Endothelial cell of umbilical vein (primary cell): ENCODE results near the gene SCN11A. TPM values are rescaled to one million over a fixed set of nuclear protein-coding genes. Genes with fewer than 3 reads are reported as not detected.

ENCODE experiments used
- BruUV-seq: library from RNA; stranded (reverse); fragments of 400-500 nt; replicated peaks from 2 replicates; lab custom pipeline; 2021; lab: Mats Ljungman, UMichigan
- CTCF ChIA-PET: fragments of 300-600, 350-600 bp; sonication (Branson Sonifier 250); formaldehyde crosslinking; loops from one replicate; lab custom pipeline; 2021; ENCODE audit warnings: antibody characterized with exemption, inconsistent platforms; lab: Charles Lee
- POLR2A ChIA-PET: fragments of 300-600, 350-600 bp; sonication (Branson Sonifier 250); formaldehyde crosslinking; loops from one replicate; lab custom pipeline; 2021; ENCODE audit warnings: antibody characterized with exemption, inconsistent platforms; lab: Charles Lee
- DNase-seq: peaks from one replicate; pipeline ENCODE4 v3.0.0-alpha.2; 2011; ENCODE audit warnings: low read depth, low spot score
- FAIRE-seq: peaks from 2 replicates; lab custom pipeline; 2011; peaks lifted over from hg19 to GRCh38; lab: Jason Lieb, UNC
- H2AFZ ChIP-seq: 2 replicates; pipeline ENCODE4 v1.6.0; 2012; ENCODE audit warnings: low read depth, low read length, control low read depth, inconsistent platforms
- H3K27ac ChIP-seq: 2 replicates; pipeline ENCODE4 v1.5.1; 2011; ENCODE audit warnings: low read depth, mild to moderate bottlenecking, control low read depth, low read length, moderate library complexity; ENCODE audit not compliant: insufficient read depth
- H3K27me3 ChIP-seq, 2 experiments: 2 replicates each; pipeline versions ENCODE4 v1.6.0 to v1.6.1; 2011; ENCODE audit warnings: low read length in 2 of 2, mixed read lengths in 1 of 2; ENCODE audit not compliant: control insufficient read depth in 2 of 2, insufficient read depth in 2 of 2
- H3K36me3 ChIP-seq, 2 experiments: 2 replicates in 1 of 2; 3 replicates in 1 of 2; pipeline ENCODE4 v1.5.1; 2011; ENCODE audit warnings: low read length in 2 of 2, mild to moderate bottlenecking in 1 of 2, moderate library complexity in 1 of 2; ENCODE audit not compliant: control insufficient read depth in 2 of 2, insufficient read depth in 2 of 2; ENCODE audit errors: extremely low read depth in 1 of 2
- H3K4me1 ChIP-seq: 3 replicates; pipeline ENCODE4 v1.5.1; 2011; ENCODE audit warnings: mild to moderate bottlenecking, low read length; ENCODE audit not compliant: control insufficient read depth, insufficient read depth; ENCODE audit errors: extremely low read depth
- H3K4me2 ChIP-seq: 2 replicates; pipeline ENCODE4 v1.6.1; 2011; ENCODE audit warnings: low read length, control low read depth, mixed read lengths; ENCODE audit not compliant: insufficient read depth
- H3K4me3 ChIP-seq, 3 experiments: fragments of 200-600 bp in 1 of 3; sonication (generic), shearing (Covaris generic) in 1 of 3; replicated peaks in 1 of 3; 2 replicates each; pipeline ENCODE4 v1.5.1; 2011 to 2016; ENCODE audit warnings: control low read depth in 3 of 3, low read length in 3 of 3, mild to moderate bottlenecking in 2 of 3, inconsistent platforms in 1 of 3, low read depth in 1 of 3, moderate library complexity in 1 of 3; ENCODE audit not compliant: insufficient read depth in 1 of 3
- H3K79me2 ChIP-seq: 2 replicates; pipeline ENCODE4 v1.6.0; 2012; ENCODE audit warnings: low read length, inconsistent platforms; ENCODE audit not compliant: control insufficient read depth, insufficient read depth
- H3K9ac ChIP-seq: replicated peaks from 2 replicates; pipeline ENCODE3; 2011; ENCODE audit warnings: low read length, control low read depth; ENCODE audit not compliant: insufficient read depth; ENCODE audit errors: extremely low read depth
- H3K9me1 ChIP-seq: replicated peaks from 3 replicates; pipeline ENCODE4 v1.6.0; 2011; ENCODE audit warnings: mild to moderate bottlenecking, low read length; ENCODE audit not compliant: control insufficient read depth, insufficient read depth; ENCODE audit errors: extremely low read depth
- H3K9me3 ChIP-seq: replicated peaks from 2 replicates; pipeline ENCODE4 v1.5.1; 2012; ENCODE audit warnings: low read length, inconsistent platforms; ENCODE audit not compliant: control insufficient read depth, insufficient read depth
- H4K20me1 ChIP-seq: replicated peaks from 2 replicates; pipeline ENCODE3; 2011; ENCODE audit warnings: mild to moderate bottlenecking, low read length; ENCODE audit not compliant: control insufficient read depth, insufficient read depth; ENCODE audit errors: extremely low read depth
- CTCF ChIP-seq, 2 donors: IDR thresholded peaks; 1 replicate in 1 of 2; 2 replicates in 1 of 2; pipeline ENCODE4 v1.5.1; 2011; ENCODE audit warnings: low read length in 2 of 2, mild to moderate bottlenecking in 2 of 2, moderate library complexity in 2 of 2, control low read depth in 1 of 2, inconsistent platforms in 1 of 2, low read depth in 1 of 2; ENCODE audit not compliant: insufficient read depth in 1 of 2; ENCODE audit errors: extremely low read depth in 1 of 2
- EZH2 ChIP-seq: IDR thresholded peaks from 2 replicates; pipeline ENCODE4 v1.6.1; 2012; ENCODE audit warnings: borderline replicate concordance, low read depth, mild to moderate bottlenecking, moderate library complexity, low read length, inconsistent platforms; ENCODE audit not compliant: severe bottlenecking
- FOS ChIP-seq: IDR thresholded peaks from 2 replicates; pipeline ENCODE4 v1.6.1; 2011; ENCODE audit warnings: mild to moderate bottlenecking, low read length, moderate library complexity, borderline replicate concordance; ENCODE audit not compliant: insufficient read depth
- GATA2 ChIP-seq: IDR thresholded peaks from 2 replicates; pipeline ENCODE4 v1.7.0; 2011; ENCODE audit warnings: low read depth, mild to moderate bottlenecking, moderate library complexity, mixed read lengths, low read length; ENCODE audit not compliant: insufficient read length, insufficient read depth
- JUN ChIP-seq: IDR thresholded peaks from 2 replicates; pipeline ENCODE4 v1.6.1; 2011; ENCODE audit warnings: borderline replicate concordance, low read depth; ENCODE audit not compliant: insufficient read length, insufficient read depth
- MAX ChIP-seq: IDR thresholded peaks from 2 replicates; pipeline ENCODE4 v1.6.1; 2011; ENCODE audit not compliant: insufficient read depth, insufficient read length
- MYC ChIP-seq: IDR thresholded peaks from one replicate; pipeline ENCODE4 v1.6.1; 2011; ENCODE audit warnings: mild to moderate bottlenecking, low read depth, low read length
- POLR2A ChIP-seq: IDR thresholded peaks from 2 replicates; pipeline ENCODE4 v1.6.1; 2012; ENCODE audit warnings: low read depth, mild to moderate bottlenecking, control low read depth, low read length
- POLR2AphosphoS5 ChIP-seq: IDR thresholded peaks from 2 replicates; pipeline ENCODE4 v1.6.1; 2012; ENCODE audit warnings: low read depth, mild to moderate bottlenecking, control low read depth, low read length, moderate library complexity; ENCODE audit not compliant: insufficient read depth
- dilution Hi-C: fragments of 300-500 bp; cut with MboI; formaldehyde crosslinking; loops from one replicate; pipeline ENCODE4 v1.15.0; 2019; ENCODE audit warnings: low sequenced_read_pairs; ENCODE audit not compliant: extremely low pct_ligation_motif_present
- intact Hi-C: fragments of 100-400 bp; cut with micrococcal nuclease; formaldehyde crosslinking; loops from one replicate; pipeline ENCODE4 v1.10.0; 2022
- polyA plus RNA-seq, 4 experiments: library from polyadenylated mRNA; depleted of rRNA in 3 of 4; stranded (reverse) in 3 of 4; unstranded in 1 of 4; fragments of >200 nt; gene quantifications; 2 replicates each; pipeline versions ENCODE4 v1.2.1 to v1.2.3, GENCODE V29; 2011 to 2012; ENCODE audit warnings: missing spikeins in 1 of 4
- total RNA-seq: library from RNA; stranded (reverse); gene quantifications from 2 replicates; pipeline ENCODE4 v1.2.3, GENCODE V29; 2021

The SCN11A gene
- total and polyA plus RNA-seq, 2 donors (not counting 3 experiments of a cell fraction or from before 2014, with no cell fraction given): 0.06 to 0.07 TPM

GRCh38 chr3:39094851-39095677, 43.3 kb upstream of the SCN11A start:
- no TSS peak for BruUV-seq
- no peak overlapping the region for H3K27ac ChIP-seq
- intact Hi-C loops: no loop called here
- dilution Hi-C loops: no loop called here
- no peaks in the 10 kb centered on the region for H3K9me1 ChIP-seq
- no peaks in the 10 kb centered on the region for H3K27me3 ChIP-seq
- TF ChIP-seq FOS: no peak
- TF ChIP-seq POLR2AphosphoS5: no peak
- no peak for TF ChIP-seq MAX
- CTCF ChIA-PET: no interaction called here
- H3K36me3 ChIP-seq: peaks cover 28 to 42% of the 10 kb centered on the region in 2 experiments
- no peak for FAIRE-seq
- no peaks in the 10 kb centered on the region for H3K9me3 ChIP-seq
- no peak overlapping the region for H3K4me3 ChIP-seq
- no peak overlapping the region for H3K4me2 ChIP-seq
- no peak overlapping the region for H3K9ac ChIP-seq
- H2AFZ ChIP-seq: no peak overlapping the region
- POLR2A ChIA-PET: no interaction called here
- no peaks in the 10 kb centered on the region for H3K4me1 ChIP-seq
- DNase-seq: no peak
- H3K79me2 ChIP-seq: no peaks in the 10 kb centered on the region
- H4K20me1 ChIP-seq: no peaks in the 10 kb centered on the region

- BruUV-seq: no TSS peak
- Histone ChIP-seq H3K9ac (no peak overlapping the region), H3K27ac (no peak overlapping the region), H4K20me1 (no peaks in the 10 kb centered on the region), H3K4me1 (no peaks in the 10 kb centered on the region), H3K36me3 (peaks cover 11 to 19% of the 10 kb centered on the region in 2 experiments), H3K4me2 (no peak overlapping the region), H3K27me3 (no peaks in the 10 kb centered on the region), H3K79me2 (no peaks in the 10 kb centered on the region), H3K9me3 (no peaks in the 10 kb centered on the region), H2AFZ (no peak overlapping the region), H3K9me1 (no peaks in the 10 kb centered on the region), H3K4me3 (no peak overlapping the region)
- dilution Hi-C loops: no loop called here
- POLR2A ChIA-PET: no interaction called here
- DNase-seq (no peak), FAIRE-seq (no peak)
- intact Hi-C loops: no loop called here
- CTCF ChIA-PET: interaction anchor here (1.0 kb wide), 1 partner anchor 11 kb away, joined by 3 read pairs; no protein-coding TSS in a partner anchor
- TF ChIP-seq CTCF (IDR thresholded peaks at IDR 0.05; ENCODE audit: extremely low read depth in 1 of 2, insufficient read depth in 1 of 2, low read depth in 1 of 2, low read length in 2 of 2): no peak
- no peak for TF ChIP-seq POLR2A
- no peak for TF ChIP-seq EZH2
- no peak for TF ChIP-seq POLR2AphosphoS5
- no peak for TF ChIP-seq MAX
- TF ChIP-seq FOS: no peak
- TF ChIP-seq JUN: no peak
- no peak for TF ChIP-seq MYC
- no peak for TF ChIP-seq GATA2
Measured at GRCh38 chr3:39090922-39091321, 39.2 kb upstream of the SCN11A start.
